T-helper 22 cell (primary cell): ENCODE results near the gene AP3S2.
"Not testable (repeated sequence)": the region's sequence is repeated elsewhere in the genome, so short reads cannot be mapped to it uniquely, and the experiment has no call there.

ENCODE experiments used
- DNase-seq: peaks from one replicate; pipeline ENCODE4 v3.0.0-alpha.2; 2020; ENCODE audit warnings: low read depth

Gene AP3S2

DNA sequence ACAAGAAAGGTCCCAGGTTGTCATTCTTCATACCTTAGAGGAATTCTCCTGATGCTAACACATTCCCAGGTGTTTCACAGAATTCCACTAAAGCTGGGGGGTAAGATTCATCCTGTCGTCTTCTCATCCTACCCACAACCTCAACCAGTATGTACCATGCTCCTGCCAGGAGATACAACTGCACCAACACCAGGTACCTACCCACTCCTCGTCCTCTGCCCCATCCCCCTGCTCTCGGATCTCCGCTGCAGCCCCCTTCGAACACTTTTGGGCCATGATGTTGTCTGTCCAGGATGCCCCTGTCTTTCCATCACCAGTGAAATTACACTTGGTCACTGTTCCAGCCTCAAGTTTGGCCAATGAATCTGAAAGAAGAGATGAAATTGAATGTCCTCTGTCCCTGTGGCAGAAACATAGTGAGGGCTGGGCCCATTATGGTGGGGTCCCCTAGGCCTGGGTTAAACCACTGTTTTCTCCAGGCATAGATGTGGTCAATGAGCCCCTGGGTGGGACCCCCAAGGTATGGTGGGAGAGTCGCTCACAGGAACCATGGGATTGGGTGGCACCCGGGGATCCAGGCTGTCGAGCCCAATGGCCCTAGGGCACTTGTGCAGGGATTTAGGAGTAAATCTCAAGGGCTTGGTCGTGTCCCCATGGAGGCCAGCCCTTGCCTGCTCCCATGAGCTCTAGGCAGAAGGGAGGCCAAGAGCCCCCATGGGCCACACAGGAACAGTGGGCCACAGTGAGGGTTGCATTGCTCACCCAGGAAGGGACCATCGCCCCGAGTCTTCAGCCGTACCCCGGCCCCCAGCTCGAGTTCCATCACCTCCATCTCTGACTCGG lies 9.4 kb upstream of the AP3S2 start:
- DNase-seq: no peak

- DNase-seq: no peak
Observed at GRCh38 chr15:89900849-89901248, 7.1 kb upstream of the AP3S2 start.

GRCh38 chr15:89899951-89900567 lies 6.3 kb upstream of the AP3S2 start:
- no peak for DNase-seq

- no peak for DNase-seq
Observed at GRCh38 chr15:89899295-89899945, 5.6 kb upstream of the AP3S2 start.

DNA sequence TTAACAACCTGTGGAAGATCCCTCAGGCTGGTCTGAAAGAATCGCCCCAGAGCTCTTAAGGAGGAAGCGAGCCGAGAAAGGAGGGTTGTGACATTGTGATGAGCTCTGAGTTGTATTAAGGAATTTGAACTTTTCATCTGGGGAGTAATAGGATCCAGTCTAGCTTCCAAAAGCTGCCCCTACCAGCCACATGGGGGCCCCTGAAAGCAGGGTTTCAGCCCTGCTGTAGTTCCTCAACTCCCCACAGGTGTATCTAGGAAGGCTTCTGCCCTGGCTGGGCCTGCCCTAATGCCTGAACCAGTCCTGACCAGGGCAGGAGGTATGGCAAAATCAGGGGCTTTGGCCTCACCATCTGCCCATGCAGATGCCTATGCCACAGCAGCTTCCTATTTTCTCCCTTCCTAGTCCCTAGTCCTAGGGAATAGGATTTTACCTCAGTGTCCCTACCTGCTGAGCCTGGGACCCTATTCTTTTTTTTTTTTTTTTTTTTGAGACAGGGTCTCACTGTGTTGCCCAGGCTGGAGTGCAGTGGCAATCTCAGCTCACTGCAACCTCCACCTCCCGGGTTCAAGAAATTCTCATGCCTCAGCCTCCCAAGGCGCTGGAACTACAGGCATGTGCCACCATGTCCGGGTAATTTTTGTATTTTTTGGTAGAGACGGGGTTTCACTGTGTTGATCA lies 5.0 kb upstream of the AP3S2 start:
- DNase-seq: peak; percentile 23

- DNase-seq: no peak
Observed at GRCh38 chr15:89898146-89898545, 4.4 kb upstream of the AP3S2 start.

- DNase-seq: no peak
Observed at GRCh38 chr15:89893027-89893426, 767 bp downstream of the AP3S2 start.

DNA sequence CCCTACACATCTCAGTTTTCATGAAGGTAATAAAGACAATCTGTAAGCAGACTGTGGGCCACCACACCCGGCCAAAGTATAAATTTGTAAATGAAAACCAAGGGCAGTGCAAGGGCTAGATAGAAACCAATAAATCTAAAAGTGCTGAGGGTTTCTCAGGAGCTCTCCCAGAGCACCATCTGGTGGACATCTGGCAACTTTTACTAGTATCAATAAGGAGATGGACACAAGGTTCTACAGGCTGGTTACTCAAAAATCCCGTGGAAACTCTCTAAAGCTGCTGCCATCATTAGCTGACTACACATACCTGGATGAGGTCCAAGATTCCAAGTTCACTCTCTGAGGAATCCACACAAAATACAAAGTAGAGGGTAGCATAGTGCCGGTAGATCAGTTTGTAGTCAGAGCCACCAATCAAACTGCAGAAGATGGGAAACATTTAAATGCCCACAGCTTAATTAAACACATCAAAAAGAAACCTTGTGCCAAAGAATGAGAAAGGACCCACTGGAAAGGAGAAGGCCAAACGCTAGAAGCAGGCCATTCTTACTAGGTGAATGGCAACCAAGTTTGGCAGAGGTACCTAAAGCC lies 5.5 kb downstream of the AP3S2 start:
- DNase-seq: no peak

GRCh38 chr15:89885611-89886010 lies 8.2 kb downstream of the AP3S2 start:
- no peak for DNase-seq

GRCh38 chr15:89885179-89885578 lies 8.6 kb downstream of the AP3S2 start:
- not testable (repeated sequence) for DNase-seq

- no peak for DNase-seq
Observed at GRCh38 chr15:89883518-89883917, 10.3 kb downstream of the AP3S2 start.

- DNase-seq: no peak
Observed at GRCh38 chr15:89880727-89881126, 13.1 kb downstream of the AP3S2 start.

DNA sequence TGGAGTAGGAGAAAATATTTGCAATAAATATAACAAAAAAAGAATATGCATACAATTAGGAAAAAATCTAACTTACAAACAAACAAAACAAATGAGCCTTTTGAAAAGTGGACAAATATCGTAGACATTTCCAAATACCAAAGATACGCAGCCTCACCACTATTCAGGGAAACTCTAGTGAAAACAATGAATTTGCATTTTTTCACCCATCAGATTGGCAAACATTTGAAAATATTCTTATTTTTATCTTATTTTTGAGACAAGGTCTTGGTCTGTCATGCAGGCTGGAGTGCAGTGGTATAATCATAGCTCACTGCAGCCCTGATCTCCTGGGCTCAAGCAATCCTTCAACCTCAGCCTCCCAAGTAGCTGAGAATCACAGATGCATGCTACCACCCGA lies 15.5 kb downstream of the AP3S2 start:
- DNase-seq: no peak

- no peak for DNase-seq
Observed at GRCh38 chr15:89877083-89877425, 16.7 kb downstream of the AP3S2 start.

DNA sequence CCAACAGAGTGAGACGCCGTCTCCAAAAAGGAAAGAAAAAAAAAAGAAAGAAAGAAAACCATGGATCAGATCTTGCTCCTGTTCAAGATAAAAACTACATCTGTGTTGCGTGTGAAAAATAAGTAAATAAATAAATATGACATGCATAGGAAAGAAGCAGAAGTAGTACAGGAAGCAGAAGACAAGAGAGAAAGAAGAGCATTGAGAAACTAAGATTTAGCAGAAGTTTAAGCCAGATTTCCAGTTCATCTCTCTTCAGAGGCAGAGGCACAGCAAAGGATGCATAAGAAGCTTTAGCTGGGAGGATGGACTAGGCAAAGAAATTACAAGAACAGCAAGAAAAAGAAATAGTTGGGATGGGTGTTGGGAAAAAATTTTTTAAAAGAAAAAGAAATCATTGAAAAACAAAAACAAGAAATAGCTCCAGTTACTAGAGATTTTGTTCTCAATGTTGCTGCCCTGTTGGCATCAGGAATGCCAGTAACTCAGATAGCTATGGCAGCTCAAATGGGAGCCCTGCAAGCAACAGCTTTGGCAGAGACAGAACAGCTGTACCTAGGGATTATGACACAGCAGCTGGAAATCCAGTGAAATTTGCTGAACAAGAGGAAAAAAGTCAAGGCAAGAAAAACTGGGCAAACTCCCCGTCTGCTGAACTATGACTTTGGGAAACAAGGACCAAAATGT lies 17.3 kb downstream of the AP3S2 start:
- no peak for DNase-seq

DNA sequence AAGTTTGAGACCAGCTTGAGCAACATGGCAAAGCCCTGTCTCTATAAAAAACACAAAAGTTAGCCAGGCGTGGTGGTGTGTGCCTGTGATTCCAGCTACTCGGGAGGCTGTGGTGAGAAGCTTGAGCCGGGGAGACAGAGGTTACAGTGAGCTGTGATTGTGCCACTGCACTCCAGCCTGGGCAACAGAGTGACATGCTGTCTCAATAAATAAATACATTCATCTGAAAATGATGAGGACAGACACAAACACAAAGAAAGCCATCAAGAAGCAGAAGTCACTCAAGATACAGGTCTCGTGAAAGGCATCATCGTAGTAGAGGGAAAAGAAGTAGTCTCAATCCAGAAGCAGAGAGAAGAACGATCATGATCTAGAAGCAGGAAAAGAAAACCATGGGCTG lies 18.1 kb downstream of the AP3S2 start:
- DNase-seq: no peak

DNA sequence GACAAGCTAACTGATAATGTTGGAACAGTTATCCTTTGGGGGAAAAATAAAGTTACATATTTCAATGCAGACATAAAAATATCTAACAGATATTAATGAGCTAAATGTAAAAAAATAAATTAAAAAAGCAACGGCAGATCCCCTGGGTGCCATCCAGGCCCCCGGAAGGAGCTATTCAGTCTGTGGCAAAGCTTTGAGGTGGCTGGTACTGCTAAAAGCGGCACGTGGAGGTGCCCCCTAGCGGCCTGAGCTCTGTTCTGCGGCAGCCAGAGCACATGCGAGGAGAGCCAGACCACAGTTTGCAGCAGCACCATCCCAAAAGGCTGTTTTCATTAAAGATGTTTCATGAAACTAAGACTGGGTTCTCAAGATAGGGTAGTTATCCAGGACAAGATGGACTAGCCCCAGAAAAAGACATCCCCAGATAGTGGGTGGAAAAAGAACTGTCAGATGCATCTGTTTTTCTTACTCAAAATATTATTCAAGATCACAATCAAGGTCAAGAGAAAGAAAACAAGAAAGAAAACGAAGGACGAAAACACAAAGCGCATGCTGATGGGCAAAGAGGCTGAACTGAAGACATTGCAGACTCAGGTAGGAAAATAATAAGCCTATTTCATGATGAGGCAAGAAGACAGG lies 18.7 kb downstream of the AP3S2 start:
- DNase-seq: peak; percentile 49

DNA sequence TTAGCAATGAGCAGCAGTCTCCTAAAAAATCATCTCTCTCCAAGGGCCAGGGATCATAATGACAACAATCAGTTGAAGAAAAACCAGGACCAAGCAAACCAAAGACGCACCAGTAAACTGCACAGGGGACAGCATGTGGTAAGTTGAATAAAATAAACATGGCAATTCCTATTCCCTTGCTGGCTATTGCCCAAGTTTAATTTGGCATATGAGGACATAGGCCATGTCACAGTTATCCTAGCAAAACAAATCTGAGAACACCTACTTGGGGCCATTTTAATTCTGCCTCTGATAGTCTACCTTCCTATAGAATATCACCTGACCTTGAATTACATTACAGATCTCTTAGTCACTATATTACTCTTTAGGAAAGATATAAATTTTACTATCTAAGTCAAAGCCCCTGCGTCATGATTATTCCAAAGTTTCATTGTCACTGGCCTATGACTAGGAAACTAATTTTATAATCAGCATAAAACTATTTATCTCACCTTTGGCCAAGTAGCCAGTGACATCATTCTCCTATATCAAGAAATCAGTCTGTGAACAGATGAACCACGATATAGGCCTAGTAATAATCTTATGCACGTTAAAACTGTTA lies 23.0 kb downstream of the AP3S2 start:
- DNase-seq: no peak

DNA sequence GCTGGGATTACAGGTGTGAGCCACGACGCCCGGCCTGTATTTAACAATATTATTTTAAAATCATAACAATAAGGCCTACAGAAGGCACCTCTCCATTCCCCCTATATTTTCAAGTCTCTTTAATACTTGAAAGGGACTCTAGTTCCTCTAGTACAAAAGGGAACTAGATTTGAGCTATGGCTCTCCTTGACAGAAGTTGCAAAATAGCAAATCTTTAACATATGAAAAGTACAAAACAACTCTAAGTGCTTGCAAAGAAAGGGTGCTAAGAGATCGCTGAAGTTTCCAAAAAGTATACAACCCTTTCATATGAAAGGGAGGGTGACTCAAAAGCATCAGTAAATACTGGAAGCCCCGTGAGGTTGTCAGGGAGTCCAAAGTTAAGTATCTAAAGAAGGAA lies 23.8 kb downstream of the AP3S2 start:
- DNase-seq: no peak

DNA sequence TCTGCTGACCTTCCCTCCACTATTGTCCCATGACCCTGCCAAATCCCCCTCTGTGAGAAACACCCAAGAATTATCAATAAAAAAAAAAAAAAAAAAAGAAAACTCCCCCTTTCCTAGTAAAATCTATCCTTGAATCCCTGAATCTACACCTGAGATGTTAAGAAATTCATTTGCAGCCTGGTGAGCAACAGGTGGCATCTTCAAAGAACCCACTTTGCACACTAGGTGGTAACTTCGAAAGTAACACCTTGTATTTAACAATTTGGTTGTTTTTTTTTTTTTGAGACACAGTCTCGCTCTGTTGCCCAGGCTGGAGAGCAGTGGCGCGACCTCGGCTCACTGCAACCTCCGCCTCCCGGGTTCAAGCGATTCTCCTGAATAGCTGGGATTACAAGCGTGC lies 24.3 kb downstream of the AP3S2 start:
- not testable (repeated sequence) for DNase-seq
